Glutamatergic neuron (in vitro differentiated cells): ENCODE data around the gene OR4A16. TPM values are rescaled to one million over a fixed set of nuclear protein-coding genes. Genes with fewer than 3 reads are reported as not detected.

Source experiments
- DNase-seq: peaks from one replicate; pipeline ENCODE4 v3.0.0; 2022
- H3K27ac Mint-ChIP-seq: one replicate; pipeline ENCODE4 v1.8.0; 2020; ENCODE audit warnings: mild to moderate bottlenecking, mixed read lengths, inconsistent platforms; ENCODE audit not compliant: unreplicated experiment
- H3K27me3 Mint-ChIP-seq: one replicate; pipeline ENCODE4 v1.8.0; 2020; ENCODE audit warnings: mild to moderate bottlenecking, moderate library complexity, mixed read lengths, inconsistent platforms; ENCODE audit not compliant: unreplicated experiment
- H3K36me3 Mint-ChIP-seq: one replicate; pipeline ENCODE4 v1.8.0; 2020; ENCODE audit warnings: mild to moderate bottlenecking, mixed read lengths, inconsistent platforms; ENCODE audit not compliant: unreplicated experiment
- H3K4me1 Mint-ChIP-seq: one replicate; pipeline ENCODE4 v1.8.0; 2020; ENCODE audit warnings: mild to moderate bottlenecking, low read depth, mixed read lengths, inconsistent platforms; ENCODE audit not compliant: unreplicated experiment
- H3K4me3 Mint-ChIP-seq: one replicate; pipeline ENCODE4 v1.8.0; 2020; ENCODE audit warnings: mild to moderate bottlenecking, mixed read lengths, inconsistent platforms; ENCODE audit not compliant: unreplicated experiment
- H3K9me3 Mint-ChIP-seq: one replicate; pipeline ENCODE4 v1.8.0; 2020; ENCODE audit warnings: mild to moderate bottlenecking, moderate library complexity, mixed read lengths, inconsistent platforms; ENCODE audit not compliant: unreplicated experiment
- total RNA-seq: library from RNA; stranded (reverse); fragmentation: NEBNext Ultra II Directional; extraction: Animal tissue kit (Norgen Biotek cat#: 25700); gene quantifications from one replicate; pipeline ENCODE4 v1.2.1, GENCODE V29; 2021; ENCODE audit not compliant: unreplicated experiment
- TF ChIP-seq, protein P1 (sequence below): fragments of 200-600 bp; sonication (generic); IDR thresholded peaks from one replicate; pipeline ENCODE4 v1.5.0; 2021; ENCODE audit not compliant: partially characterized antibody, unreplicated experiment

Gene OR4A16
- total RNA-seq, 1 donor from 2014 or later, result not detected

- H3K27me3 Mint-ChIP-seq, result no peaks in the 10 kb centered on the region
- no peaks in the 10 kb centered on the region for H3K36me3 Mint-ChIP-seq
- TF ChIP-seq, protein P1, sequence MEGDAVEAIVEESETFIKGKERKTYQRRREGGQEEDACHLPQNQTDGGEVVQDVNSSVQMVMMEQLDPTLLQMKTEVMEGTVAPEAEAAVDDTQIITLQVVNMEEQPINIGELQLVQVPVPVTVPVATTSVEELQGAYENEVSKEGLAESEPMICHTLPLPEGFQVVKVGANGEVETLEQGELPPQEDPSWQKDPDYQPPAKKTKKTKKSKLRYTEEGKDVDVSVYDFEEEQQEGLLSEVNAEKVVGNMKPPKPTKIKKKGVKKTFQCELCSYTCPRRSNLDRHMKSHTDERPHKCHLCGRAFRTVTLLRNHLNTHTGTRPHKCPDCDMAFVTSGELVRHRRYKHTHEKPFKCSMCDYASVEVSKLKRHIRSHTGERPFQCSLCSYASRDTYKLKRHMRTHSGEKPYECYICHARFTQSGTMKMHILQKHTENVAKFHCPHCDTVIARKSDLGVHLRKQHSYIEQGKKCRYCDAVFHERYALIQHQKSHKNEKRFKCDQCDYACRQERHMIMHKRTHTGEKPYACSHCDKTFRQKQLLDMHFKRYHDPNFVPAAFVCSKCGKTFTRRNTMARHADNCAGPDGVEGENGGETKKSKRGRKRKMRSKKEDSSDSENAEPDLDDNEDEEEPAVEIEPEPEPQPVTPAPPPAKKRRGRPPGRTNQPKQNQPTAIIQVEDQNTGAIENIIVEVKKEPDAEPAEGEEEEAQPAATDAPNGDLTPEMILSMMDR, result no peak
- H3K4me3 Mint-ChIP-seq, result no peak within 1 kb of the TSS
- no peak for DNase-seq
- H3K27ac Mint-ChIP-seq, result no peak within 1 kb of the TSS
- H3K9me3 Mint-ChIP-seq, result no peaks in the 10 kb centered on the region
- no peaks in the 10 kb centered on the region for H3K4me1 Mint-ChIP-seq
These were observed 24.7 kb downstream of the OR4A16 start, which contains the start of gene OR4A15 for GRCh38 chr11:55367674-55368073. OR4A15 (plus strand) TSS chr11:55367974; CDS start chr11:55367974, 0 bp downstream.

Other genes with a start within 250 kb of the OR4A16 start
- not detected for gene TRIM48, start 81.0 kb upstream of the OR4A16 start, total RNA-seq
- gene OR4A15, start 24.8 kb downstream of the OR4A16 start, total RNA-seq, result not detected
- not detected for gene OR4C15, start 211.3 kb downstream of the OR4A16 start, total RNA-seq
- gene OR4C16, start 228.9 kb downstream of the OR4A16 start, total RNA-seq, result not detected